GM12872 (cell line): ENCODE measurements around the gene ZNF385C.
A peak's percentile ranks its signal among the peaks of the same experiment; 100 is the strongest.

Experiments
- CTCF ChIP-seq: IDR thresholded peaks from 3 replicates; pipeline ENCODE4 v1.5.1; 2011; ENCODE audit warnings: low read depth, mild to moderate bottlenecking, low read length, moderate library complexity; ENCODE audit not compliant: insufficient read depth

Gene ZNF385C

GRCh38 chr17:42098730-42099399, 592 bp upstream of the ZNF385C start:
- TF ChIP-seq CTCF, result no peak

GRCh38 chr17:42096360-42097111, 1.7 kb downstream of the ZNF385C start:
- TF ChIP-seq CTCF, result peak; percentile 18; the same call in 1 of the 3 replicates

- no peak for TF ChIP-seq CTCF
Measured at GRCh38 chr17:42094375-42095069, 3.8 kb downstream of the ZNF385C start.

GRCh38 chr17:42092939-42093338, 5.3 kb downstream of the ZNF385C start:
- TF ChIP-seq CTCF, result no peak

- no peak for TF ChIP-seq CTCF
Measured at GRCh38 chr17:42090964-42091790, 7.1 kb downstream of the ZNF385C start.

GRCh38 chr17:42088736-42089135, 9.5 kb downstream of the ZNF385C start:
- TF ChIP-seq CTCF, result no peak
